Endodermal cell (in vitro differentiated cells): Measurements from ENCODE around the gene AKAP13. TPM values are rescaled to one million over a fixed set of nuclear protein-coding genes. Genes with fewer than 3 reads are reported as not detected.

Experiments
- DNase-seq: peaks from one replicate; pipeline ENCODE4 v3.0.0-alpha.2; 2017
- H3K27ac ChIP-seq: 2 replicates; pipeline ENCODE4 v1.5.1; 2013; ENCODE audit warnings: mild to moderate bottlenecking, low read depth, low read length, moderate library complexity
- H3K27me3 ChIP-seq: 2 replicates; pipeline ENCODE4 v1.6.1; 2013; ENCODE audit warnings: mild to moderate bottlenecking, low read length, moderate library complexity; ENCODE audit not compliant: insufficient read depth, control insufficient read depth, poor library complexity, severe bottlenecking
- H3K36me3 ChIP-seq: 2 replicates; pipeline ENCODE4 v1.7.0; 2013; ENCODE audit warnings: mild to moderate bottlenecking, low read length, moderate library complexity; ENCODE audit not compliant: control insufficient read depth, insufficient read depth
- H3K4me1 ChIP-seq: one replicate; pipeline ENCODE4 v1.7.0; 2013; ENCODE audit warnings: low read length; ENCODE audit not compliant: control insufficient read depth, insufficient read depth
- H3K4me3 ChIP-seq: 2 replicates; pipeline ENCODE4 v1.5.1; 2013; ENCODE audit warnings: mild to moderate bottlenecking, low read length, moderate library complexity
- H3K9ac ChIP-seq: 2 replicates; pipeline ENCODE4 v1.6.1; 2013; ENCODE audit warnings: mild to moderate bottlenecking, low read length, moderate library complexity; ENCODE audit not compliant: poor library complexity, severe bottlenecking; ENCODE audit errors: extremely low read depth
- H3K9me3 ChIP-seq: 2 replicates; pipeline ENCODE4 v1.6.1; 2013; ENCODE audit warnings: mild to moderate bottlenecking, low read length, moderate library complexity; ENCODE audit not compliant: control insufficient read depth
- H3K27ac Mint-ChIP-seq: 2 replicates; pipeline ENCODE4 v1.8.0; 2020; ENCODE audit warnings: mixed read lengths
- H3K27me3 Mint-ChIP-seq: 2 replicates; pipeline ENCODE4 v1.8.0; 2021; ENCODE audit warnings: mild to moderate bottlenecking, mixed read lengths; ENCODE audit not compliant: insufficient read depth
- H3K36me3 Mint-ChIP-seq: 2 replicates; pipeline ENCODE4 v1.8.0; 2020; ENCODE audit warnings: low read depth, mixed read lengths
- H3K4me1 Mint-ChIP-seq: 2 replicates; pipeline ENCODE4 v1.8.0; 2020; ENCODE audit warnings: mixed read lengths
- H3K4me3 Mint-ChIP-seq: 2 replicates; pipeline ENCODE4 v1.8.0; 2020; ENCODE audit warnings: mild to moderate bottlenecking, moderate library complexity, mixed read lengths
- H3K9me3 Mint-ChIP-seq: 2 replicates; pipeline ENCODE4 v1.8.0; 2020; ENCODE audit warnings: mild to moderate bottlenecking, mixed read lengths
- WGBS, 2 experiments: methylation state at CpG; one replicate each; pipeline versions ENCODE4 v1.1.5 to v1.1.7; 2013; ENCODE audit warnings: missing lambda C conversion rate in 2 of 2, mixed read lengths in 1 of 2; ENCODE audit not compliant: insufficient coverage in 1 of 2, insufficient read length in 1 of 2; 5-methylcytosine and 5-hydroxymethylcytosine counted together
- total RNA-seq, 2 donors: library from RNA; stranded (reverse); fragmentation: NEBNext Ultra II Directional in 1 of 2; extraction: Animal tissue kit (Norgen Biotek cat#: 25700) in 1 of 2; gene quantifications; 2 replicates in 1 of 2; 3 replicates in 1 of 2; pipeline ENCODE4 v1.2.1, GENCODE V29; 2021
- TF ChIP-seq, protein P1 (sequence below): fragments of 200-600 bp; sonication (generic); conservative IDR thresholded peaks from 2 replicates; pipeline ENCODE4 v1.5.0; 2021; ENCODE audit warnings: antibody characterized with exemption, mild to moderate bottlenecking

The AKAP13 gene
- total RNA-seq, 2 donors from 2014 or later: 115 to 131 TPM

DNA sequence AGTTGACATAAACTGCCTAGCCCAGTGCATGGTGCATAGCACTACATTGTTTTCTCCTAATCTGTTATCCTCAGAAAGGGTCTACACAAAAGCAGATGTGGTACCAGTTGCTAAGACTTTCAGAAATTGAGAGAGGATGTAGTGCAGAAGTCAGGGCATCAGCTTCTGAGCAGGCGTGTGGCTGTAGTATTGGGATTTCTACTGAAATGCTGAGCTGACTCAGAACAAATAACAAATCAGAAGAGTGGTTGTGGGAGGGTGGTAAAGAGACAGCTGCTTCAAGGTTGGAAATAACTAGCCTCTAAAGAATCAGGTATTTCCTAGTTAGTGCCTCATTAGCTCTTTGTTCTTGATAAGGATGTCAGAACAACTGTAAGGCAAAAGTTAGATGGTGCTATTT lies 161.3 kb downstream of the AKAP13 start:
- H3K4me3 ChIP-seq: no peak overlapping the region
- peaks cover 45% of the 10 kb centered on the region for H3K4me1 Mint-ChIP-seq
- no peak overlapping the region for H3K27ac Mint-ChIP-seq
- H3K27me3 ChIP-seq: no peaks in the 10 kb centered on the region
- no peaks in the 10 kb centered on the region for H3K9me3 Mint-ChIP-seq
- peaks cover 58% of the 10 kb centered on the region for H3K36me3 ChIP-seq
- 63 to 100% methylated on average over 1 of the region's 1 CpG for WGBS, 2 experiments
- no peak overlapping the region for H3K4me3 Mint-ChIP-seq
- TF ChIP-seq, protein P1, sequence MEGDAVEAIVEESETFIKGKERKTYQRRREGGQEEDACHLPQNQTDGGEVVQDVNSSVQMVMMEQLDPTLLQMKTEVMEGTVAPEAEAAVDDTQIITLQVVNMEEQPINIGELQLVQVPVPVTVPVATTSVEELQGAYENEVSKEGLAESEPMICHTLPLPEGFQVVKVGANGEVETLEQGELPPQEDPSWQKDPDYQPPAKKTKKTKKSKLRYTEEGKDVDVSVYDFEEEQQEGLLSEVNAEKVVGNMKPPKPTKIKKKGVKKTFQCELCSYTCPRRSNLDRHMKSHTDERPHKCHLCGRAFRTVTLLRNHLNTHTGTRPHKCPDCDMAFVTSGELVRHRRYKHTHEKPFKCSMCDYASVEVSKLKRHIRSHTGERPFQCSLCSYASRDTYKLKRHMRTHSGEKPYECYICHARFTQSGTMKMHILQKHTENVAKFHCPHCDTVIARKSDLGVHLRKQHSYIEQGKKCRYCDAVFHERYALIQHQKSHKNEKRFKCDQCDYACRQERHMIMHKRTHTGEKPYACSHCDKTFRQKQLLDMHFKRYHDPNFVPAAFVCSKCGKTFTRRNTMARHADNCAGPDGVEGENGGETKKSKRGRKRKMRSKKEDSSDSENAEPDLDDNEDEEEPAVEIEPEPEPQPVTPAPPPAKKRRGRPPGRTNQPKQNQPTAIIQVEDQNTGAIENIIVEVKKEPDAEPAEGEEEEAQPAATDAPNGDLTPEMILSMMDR: no peak
- H3K9me3 ChIP-seq: no peaks in the 10 kb centered on the region
- no peak overlapping the region for H3K27ac ChIP-seq
- no peak for DNase-seq
- no peak overlapping the region for H3K9ac ChIP-seq
- peaks cover 8% of the 10 kb centered on the region for H3K4me1 ChIP-seq
- H3K36me3 Mint-ChIP-seq: peaks cover 30% of the 10 kb centered on the region
- no peaks in the 10 kb centered on the region for H3K27me3 Mint-ChIP-seq

DNA sequence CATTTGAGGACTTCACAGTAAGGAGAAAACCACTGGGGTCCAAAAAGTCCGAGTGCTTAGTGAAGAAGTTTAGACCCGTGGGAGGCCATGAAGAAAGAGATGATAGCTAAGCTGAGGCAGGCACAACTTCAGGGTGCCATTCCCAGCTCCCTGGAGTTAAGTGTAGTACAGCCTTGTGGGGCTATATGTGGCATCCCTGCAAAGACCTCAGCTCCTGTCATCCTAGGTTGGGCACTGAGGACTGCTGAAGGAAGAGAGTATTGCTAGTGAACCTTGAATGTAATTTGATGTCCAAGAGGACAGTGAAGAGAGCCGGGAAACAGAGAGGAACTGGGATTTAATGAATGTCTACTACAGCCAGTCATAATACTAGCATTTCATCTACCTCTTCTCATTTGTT lies 162.1 kb downstream of the AKAP13 start:
- Mint-ChIP-seq H3K27me3 (no peaks in the 10 kb centered on the region), H3K9me3 (no peaks in the 10 kb centered on the region), H3K4me1 (peaks cover 43% of the 10 kb centered on the region), H3K4me3 (no peak overlapping the region), H3K27ac (no peak overlapping the region), H3K36me3 (peaks cover 31% of the 10 kb centered on the region)
- Histone ChIP-seq H3K4me3 (no peak overlapping the region), H3K27ac (no peak overlapping the region), H3K9me3 (no peaks in the 10 kb centered on the region), H3K27me3 (no peaks in the 10 kb centered on the region), H3K9ac (no peak overlapping the region), H3K36me3 (peaks cover 58% of the 10 kb centered on the region), H3K4me1 (peaks cover 8% of the 10 kb centered on the region)
- WGBS, 2 experiments: 90 to 95% methylated on average over 2 of the region's 3 CpGs
- DNase-seq: no peak
- TF ChIP-seq, protein P1: no peak

DNA sequence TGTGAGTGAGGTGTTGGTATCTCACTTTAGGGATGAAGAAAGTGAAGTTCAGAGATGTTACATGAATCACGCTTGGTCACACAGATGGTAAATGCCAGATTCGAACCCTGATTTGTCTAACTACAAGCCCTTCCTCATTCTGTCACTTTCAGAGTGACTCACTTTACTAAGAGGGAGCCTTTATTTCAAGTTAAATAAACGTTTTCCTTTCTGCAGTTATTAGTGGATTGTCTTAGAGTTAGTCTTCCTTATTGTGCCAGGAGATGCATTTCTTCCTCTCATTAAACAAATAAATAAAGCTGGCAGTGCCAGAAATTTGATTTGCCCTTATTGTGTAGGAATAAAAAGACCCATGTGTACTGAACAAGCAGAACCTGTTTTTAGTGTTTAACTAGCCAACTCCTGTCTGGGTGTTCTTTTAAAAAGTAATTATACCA lies 162.5 kb downstream of the AKAP13 start:
- peaks cover 8% of the 10 kb centered on the region for H3K4me1 ChIP-seq
- H3K27me3 Mint-ChIP-seq: no peaks in the 10 kb centered on the region
- peaks cover 43% of the 10 kb centered on the region for H3K4me1 Mint-ChIP-seq
- no peak overlapping the region for H3K27ac Mint-ChIP-seq
- H3K9me3 Mint-ChIP-seq: no peaks in the 10 kb centered on the region
- no peak overlapping the region for H3K4me3 Mint-ChIP-seq
- H3K4me3 ChIP-seq: no peak overlapping the region
- DNase-seq: no peak
- 90 to 100% methylated on average over 2 of the region's 3 CpGs for WGBS, 2 experiments
- no peak overlapping the region for H3K27ac ChIP-seq
- no peaks in the 10 kb centered on the region for H3K27me3 ChIP-seq
- H3K9ac ChIP-seq: no peak overlapping the region
- H3K36me3 Mint-ChIP-seq: peaks cover 26% of the 10 kb centered on the region
- TF ChIP-seq, protein P1: no peak
- H3K36me3 ChIP-seq: peaks cover 58% of the 10 kb centered on the region
- no peaks in the 10 kb centered on the region for H3K9me3 ChIP-seq
